Measurements from ENCODE around the gene MOB3C.

- TF ChIP-seq CTCF (IDR thresholded peaks at IDR 0.05) (no peak), POLR2AphosphoS5 (IDR thresholded peaks at IDR 0.05) (no peak)
Measured at GRCh38 chr1:46637444-46638083, 21.0 kb upstream of the MOB3C start.

Measured in breast epithelium (tissue), 3 donors.